ENCODE results near the gene B9D2. TPM values are rescaled to one million over a fixed set of nuclear protein-coding genes. Genes with fewer than 3 reads are reported as not detected.

Gene B9D2
- polyA plus RNA-seq, 3 donors: 12.2 to 32.5 (median 25.1) TPM

DNA sequence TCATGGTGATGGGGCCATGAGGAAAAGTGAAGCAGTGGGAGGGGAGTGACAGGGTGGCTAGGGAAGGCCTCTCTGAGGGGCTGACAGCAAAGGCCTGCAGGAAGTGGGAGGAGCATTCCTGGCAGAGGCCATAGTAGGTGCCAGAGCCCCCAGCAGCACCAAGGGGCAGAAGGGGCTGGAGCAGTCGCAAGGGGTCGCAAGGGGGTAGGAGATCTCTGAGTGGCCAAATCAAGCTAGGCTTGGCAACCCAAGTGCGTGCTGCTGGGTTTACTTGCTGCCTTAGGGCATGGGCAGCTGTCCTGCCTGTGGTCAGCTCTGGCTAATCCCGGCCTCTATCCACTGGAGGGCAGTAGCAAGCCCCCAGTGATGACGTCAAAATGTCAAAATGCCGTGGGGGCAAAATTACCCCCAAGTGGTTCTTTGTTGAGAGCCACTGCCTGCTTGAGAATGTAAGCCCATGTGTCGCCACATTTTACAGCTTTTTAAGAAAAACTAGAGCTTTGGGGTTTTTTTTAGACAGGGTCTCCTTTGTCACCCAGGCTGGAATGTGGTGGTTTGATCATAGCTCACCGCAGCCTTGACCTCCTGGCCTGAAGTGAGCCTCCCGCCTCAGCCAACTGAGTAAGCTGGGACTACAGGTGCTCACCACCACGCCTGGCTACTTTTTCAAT lies 42.2 kb downstream of the B9D2 start:
- 61% methylated on average over 9 of the region's 10 CpGs for WGBS (ENCODE audit: insufficient coverage)
- Histone ChIP-seq H4K20me1 (ENCODE audit: insufficient read depth, low read length) (peaks cover 95% of the 10 kb centered on the region), H3K9me3 (replicated peaks in 1 of 2; ENCODE audit: control insufficient read depth in 1 of 2, insufficient read depth in 1 of 2, low read length in 2 of 2) (no peaks in the 10 kb centered on the region), H3K4me1 (ENCODE audit: control insufficient read depth in 1 of 2, insufficient read depth in 2 of 2, low read length in 2 of 2) (peaks cover 56% of the 10 kb centered on the region in 2 donors), H3K79me2 (ENCODE audit: insufficient read depth, low read length) (peaks cover 36% of the 10 kb centered on the region), H3K27ac (ENCODE audit: low read depth in 1 of 2, low read length in 2 of 2) (peak overlapping the region; percentile 30 to 96), H3K9ac (ENCODE audit: insufficient read depth, low read length, poor library complexity, severe bottlenecking) (no peak overlapping the region), H3K4me3 (replicated peaks in 1 of 3; ENCODE audit: low read depth in 2 of 3, low read length in 3 of 3) (no peak overlapping the region), H2AFZ (ENCODE audit: insufficient read depth, low read depth, low read length, poor library complexity, severe bottlenecking) (no peak overlapping the region), H3K36me3 (replicated peaks in 1 of 2; ENCODE audit: control insufficient read depth in 1 of 2, insufficient read depth in 2 of 2, low read length in 2 of 2) (peaks cover 52 to 60% of the 10 kb centered on the region in 2 donors), H3K27me3 (ENCODE audit: control insufficient read depth in 2 of 2, insufficient read depth in 2 of 2, low read length in 2 of 2) (no peaks in the 10 kb centered on the region), H3K4me2 (replicated peaks; ENCODE audit: extremely low read depth, low read length, poor library complexity, severe bottlenecking) (no peak overlapping the region)
- Mint-ChIP-seq H3K4me1 (peaks cover 52% of the 10 kb centered on the region), H3K36me3 (peaks cover 62 to 79% of the 10 kb centered on the region in 2 donors), H3K4me3 (no peak overlapping the region), H3K9me3 (peaks cover 0 to 1% (median 0%) of the 10 kb centered on the region in 7 donors), H3K27me3 (ENCODE audit: low read depth in 3 of 3) (peaks cover 0 to 1% (median 0%) of the 10 kb centered on the region in 3 donors), H3K27ac (peak overlapping the region; percentile 50 to 96 (median 82))
- peak in 2 of 3 donors; percentile 69 to 72 for DNase-seq
- intact Hi-C loops (cut with micrococcal nuclease): no loop called here
- TF ChIP-seq, protein P1, sequence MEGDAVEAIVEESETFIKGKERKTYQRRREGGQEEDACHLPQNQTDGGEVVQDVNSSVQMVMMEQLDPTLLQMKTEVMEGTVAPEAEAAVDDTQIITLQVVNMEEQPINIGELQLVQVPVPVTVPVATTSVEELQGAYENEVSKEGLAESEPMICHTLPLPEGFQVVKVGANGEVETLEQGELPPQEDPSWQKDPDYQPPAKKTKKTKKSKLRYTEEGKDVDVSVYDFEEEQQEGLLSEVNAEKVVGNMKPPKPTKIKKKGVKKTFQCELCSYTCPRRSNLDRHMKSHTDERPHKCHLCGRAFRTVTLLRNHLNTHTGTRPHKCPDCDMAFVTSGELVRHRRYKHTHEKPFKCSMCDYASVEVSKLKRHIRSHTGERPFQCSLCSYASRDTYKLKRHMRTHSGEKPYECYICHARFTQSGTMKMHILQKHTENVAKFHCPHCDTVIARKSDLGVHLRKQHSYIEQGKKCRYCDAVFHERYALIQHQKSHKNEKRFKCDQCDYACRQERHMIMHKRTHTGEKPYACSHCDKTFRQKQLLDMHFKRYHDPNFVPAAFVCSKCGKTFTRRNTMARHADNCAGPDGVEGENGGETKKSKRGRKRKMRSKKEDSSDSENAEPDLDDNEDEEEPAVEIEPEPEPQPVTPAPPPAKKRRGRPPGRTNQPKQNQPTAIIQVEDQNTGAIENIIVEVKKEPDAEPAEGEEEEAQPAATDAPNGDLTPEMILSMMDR (IDR thresholded peaks at IDR 0.05): peak; percentile 78

DNA sequence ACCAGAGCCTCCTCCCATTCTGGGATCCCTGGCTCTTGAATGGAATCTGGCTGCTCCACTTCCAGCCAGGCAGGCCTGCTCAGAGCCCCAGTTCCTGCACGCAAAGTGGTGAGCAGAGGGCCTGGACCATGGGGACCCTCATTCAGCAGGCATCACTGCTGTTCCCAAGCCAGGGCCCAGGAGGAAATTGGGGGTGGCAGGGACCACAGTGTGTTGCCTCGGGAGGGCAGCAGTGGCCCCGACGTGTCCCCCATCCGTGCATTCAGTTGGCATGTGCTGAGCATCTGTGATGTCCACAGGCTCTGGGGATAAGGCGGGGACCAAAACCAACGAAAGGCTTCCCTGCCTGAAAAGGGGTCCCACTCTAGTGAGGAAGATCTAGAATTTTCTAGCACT lies 42.7 kb downstream of the B9D2 start:
- no peak overlapping the region for H3K9ac ChIP-seq (ENCODE audit: insufficient read depth, low read length, poor library complexity, severe bottlenecking)
- TF ChIP-seq, protein P1 (IDR thresholded peaks at IDR 0.05): no peak
- no peak for DNase-seq
- H3K79me2 ChIP-seq (ENCODE audit: insufficient read depth, low read length): peaks cover 35% of the 10 kb centered on the region
- H3K9me3 ChIP-seq (replicated peaks in 1 of 2; ENCODE audit: control insufficient read depth in 1 of 2, insufficient read depth in 1 of 2, low read length in 2 of 2): no peaks in the 10 kb centered on the region
- peaks cover 57 to 65% of the 10 kb centered on the region in 2 donors for H3K36me3 ChIP-seq (replicated peaks in 1 of 2; ENCODE audit: control insufficient read depth in 1 of 2, insufficient read depth in 2 of 2, low read length in 2 of 2)
- peak overlapping the region in 1 of 2 donors; percentile 96 for H3K27ac ChIP-seq (ENCODE audit: low read depth in 1 of 2, low read length in 2 of 2)
- peaks cover 98% of the 10 kb centered on the region for H4K20me1 ChIP-seq (ENCODE audit: insufficient read depth, low read length)
- peaks cover 64 to 81% of the 10 kb centered on the region in 2 donors for H3K36me3 Mint-ChIP-seq
- intact Hi-C loops (cut with micrococcal nuclease): no loop called here
- H3K4me1 Mint-ChIP-seq: peaks cover 47% of the 10 kb centered on the region
- H3K27me3 Mint-ChIP-seq (ENCODE audit: low read depth in 3 of 3): peaks cover 0 to 1% (median 0%) of the 10 kb centered on the region in 3 donors
- no peak overlapping the region for H3K4me2 ChIP-seq (replicated peaks; ENCODE audit: extremely low read depth, low read length, poor library complexity, severe bottlenecking)
- no peak overlapping the region for H3K4me3 ChIP-seq (replicated peaks in 1 of 3; ENCODE audit: low read depth in 2 of 3, low read length in 3 of 3)
- 66% methylated on average over 7 of the region's 7 CpGs for WGBS (ENCODE audit: insufficient coverage)
- peak overlapping the region in 5 of 7 donors; percentile 25 to 84 (median 69) for H3K27ac Mint-ChIP-seq
- peaks cover 50 to 51% of the 10 kb centered on the region in 2 donors for H3K4me1 ChIP-seq (ENCODE audit: control insufficient read depth in 1 of 2, insufficient read depth in 2 of 2, low read length in 2 of 2)
- no peak overlapping the region for H3K4me3 Mint-ChIP-seq
- H2AFZ ChIP-seq (ENCODE audit: insufficient read depth, low read depth, low read length, poor library complexity, severe bottlenecking): no peak overlapping the region
- no peaks in the 10 kb centered on the region for H3K27me3 ChIP-seq (ENCODE audit: control insufficient read depth in 2 of 2, insufficient read depth in 2 of 2, low read length in 2 of 2)
- peaks cover 0 to 1% (median 0%) of the 10 kb centered on the region in 7 donors for H3K9me3 Mint-ChIP-seq
